IMR-90 (cell line): ENCODE data around the gene SHROOM3.

Experiments
- CEBPB ChIP-seq: IDR thresholded peaks from 2 replicates; pipeline ENCODE4 v1.6.1; 2012; ENCODE audit warnings: low read depth, low read length, improper control_type of control experiment
- CTCF ChIP-seq: conservative IDR thresholded peaks from 2 replicates; pipeline ENCODE4 v1.5.1; 2012; ENCODE audit warnings: mild to moderate bottlenecking, low read depth, low read length, improper control_type of control experiment
- POLR2A ChIP-seq: IDR thresholded peaks from 2 replicates; pipeline ENCODE4 v1.6.1; 2012; ENCODE audit warnings: mild to moderate bottlenecking, low read depth, low read length
- RCOR1 ChIP-seq: IDR thresholded peaks from 2 replicates; pipeline ENCODE4 v1.6.1; 2012; ENCODE audit warnings: mild to moderate bottlenecking, low read length, improper control_type of control experiment; ENCODE audit not compliant: insufficient replicate concordance
- RFX5 ChIP-seq: IDR thresholded peaks from 2 replicates; pipeline ENCODE4 v1.8.0; 2012; ENCODE audit warnings: low read depth, mild to moderate bottlenecking, low read length, moderate library complexity
- SMC3 ChIP-seq: fragments of 150-350 bp; IDR thresholded peaks from 2 replicates; pipeline ENCODE4 v1.6.1; 2016; ENCODE audit warnings: low read depth, mild to moderate bottlenecking, antibody characterized with exemption, low read length, moderate library complexity
- TF ChIP-seq, protein P1 (sequence below): fragments of 150-350 bp; IDR thresholded peaks from 2 replicates; pipeline ENCODE4 v1.6.1; 2017; ENCODE audit warnings: mild to moderate bottlenecking, antibody characterized with exemption, low read length, low read depth

- no peak for TF ChIP-seq CTCF
- no peak for TF ChIP-seq RFX5
- TF ChIP-seq, protein P1, sequence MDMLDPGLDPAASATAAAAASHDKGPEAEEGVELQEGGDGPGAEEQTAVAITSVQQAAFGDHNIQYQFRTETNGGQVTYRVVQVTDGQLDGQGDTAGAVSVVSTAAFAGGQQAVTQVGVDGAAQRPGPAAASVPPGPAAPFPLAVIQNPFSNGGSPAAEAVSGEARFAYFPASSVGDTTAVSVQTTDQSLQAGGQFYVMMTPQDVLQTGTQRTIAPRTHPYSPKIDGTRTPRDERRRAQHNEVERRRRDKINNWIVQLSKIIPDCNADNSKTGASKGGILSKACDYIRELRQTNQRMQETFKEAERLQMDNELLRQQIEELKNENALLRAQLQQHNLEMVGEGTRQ: no peak
- no peak for TF ChIP-seq POLR2A
- no peak for TF ChIP-seq SMC3
- TF ChIP-seq CEBPB: no peak
- TF ChIP-seq RCOR1: no peak
These were observed 176.7 kb downstream of the SHROOM3 start for GRCh38 chr4:76611616-76612207.
